A204.1 (cell line): Measurements from ENCODE around the gene UNC50.
"Not testable (repeated sequence)": the region's sequence is repeated elsewhere in the genome, so short reads cannot be mapped to it uniquely, and the experiment has no call there.

Experiments
- FAIRE-seq: peaks from 2 replicates; lab custom pipeline; 2012; peaks lifted over from hg19 to GRCh38; lab: Jason Lieb, UNC

UNC50 gene

GRCh38 chr2:98576666-98577312 lies 31.6 kb upstream of the UNC50 start:
- FAIRE-seq, result no peak

- no peak for FAIRE-seq
Measured at GRCh38 chr2:98577313-98577712, 31.1 kb upstream of the UNC50 start.

GRCh38 chr2:98578231-98578630 lies 30.2 kb upstream of the UNC50 start:
- no peak for FAIRE-seq

- no peak for FAIRE-seq
Measured at GRCh38 chr2:98579926-98580325, 28.5 kb upstream of the UNC50 start.

- FAIRE-seq, result no peak
Measured at GRCh38 chr2:98580656-98581284, 27.6 kb upstream of the UNC50 start.

GRCh38 chr2:98582523-98582922 lies 25.9 kb upstream of the UNC50 start:
- FAIRE-seq, result no peak

GRCh38 chr2:98583276-98583675 lies 25.1 kb upstream of the UNC50 start:
- no peak for FAIRE-seq

GRCh38 chr2:98583816-98584618 lies 24.4 kb upstream of the UNC50 start:
- no peak for FAIRE-seq

GRCh38 chr2:98585386-98585785 lies 23.0 kb upstream of the UNC50 start:
- no peak for FAIRE-seq

- no peak for FAIRE-seq
Measured at GRCh38 chr2:98586551-98587140, 21.7 kb upstream of the UNC50 start.

GRCh38 chr2:98588880-98589431 lies 19.4 kb upstream of the UNC50 start:
- FAIRE-seq, result no peak

- FAIRE-seq, result no peak
Measured at GRCh38 chr2:98589489-98589888, 18.9 kb upstream of the UNC50 start.

GRCh38 chr2:98592565-98592964 lies 15.8 kb upstream of the UNC50 start:
- no peak for FAIRE-seq

- not testable (repeated sequence) for FAIRE-seq
Measured at GRCh38 chr2:98594665-98595064, 13.7 kb upstream of the UNC50 start.

GRCh38 chr2:98598781-98599428 lies 9.5 kb upstream of the UNC50 start:
- no peak for FAIRE-seq

GRCh38 chr2:98601532-98602132 lies 6.8 kb upstream of the UNC50 start:
- FAIRE-seq, result no peak

- no peak for FAIRE-seq
Measured at GRCh38 chr2:98604547-98604946, 3.8 kb upstream of the UNC50 start.

GRCh38 chr2:98605076-98605475 lies 3.3 kb upstream of the UNC50 start:
- FAIRE-seq, result no peak

- FAIRE-seq, result no peak
Measured at GRCh38 chr2:98606431-98606830, 2.0 kb upstream of the UNC50 start.

GRCh38 chr2:98607104-98607503 lies 1.3 kb upstream of the UNC50 start:
- FAIRE-seq, result no peak

- FAIRE-seq, result no peak
Measured at GRCh38 chr2:98607741-98608115, 661 bp upstream of the UNC50 start.
